Effector memory CD8-positive, alpha-beta T cell (primary cell): ENCODE measurements around the gene KLHDC10.
"Not testable (repeated sequence)": the region's sequence is repeated elsewhere in the genome, so short reads cannot be mapped to it uniquely, and the experiment has no call there.

ENCODE experiments used
- ATAC-seq: fragments of 150-1000 bp; cut with Tn5 transposase; replicated peaks from 2 replicates; pipeline ENCODE4 v1.10.0; 2021; ENCODE audit warnings: mild to moderate bottlenecking, moderate library complexity
- DNase-seq, 3 experiments: peaks; one replicate each; pipeline ENCODE4 v3.0.0; 2021
- H3K27ac Mint-ChIP-seq, 2 donors: one replicate each; pipeline ENCODE4 v1.8.0; 2022; ENCODE audit warnings: mild to moderate bottlenecking in 2 of 2, mixed read lengths in 2 of 2, moderate library complexity in 2 of 2
- H3K27me3 Mint-ChIP-seq, 2 donors: one replicate each; pipeline ENCODE4 v1.8.0; 2022; ENCODE audit warnings: mixed read lengths in 2 of 2
- H3K36me3 Mint-ChIP-seq: one replicate; pipeline ENCODE4 v1.8.0; 2022; ENCODE audit warnings: mild to moderate bottlenecking, moderate library complexity, mixed read lengths; ENCODE audit not compliant: insufficient read depth
- H3K4me1 Mint-ChIP-seq, 2 donors: one replicate each; pipeline ENCODE4 v1.8.0; 2022; ENCODE audit warnings: low read depth in 2 of 2, mixed read lengths in 2 of 2
- H3K4me3 Mint-ChIP-seq, 2 donors: one replicate each; pipeline ENCODE4 v1.8.0; 2022; ENCODE audit warnings: mild to moderate bottlenecking in 2 of 2, mixed read lengths in 2 of 2, moderate library complexity in 2 of 2
- H3K9me3 Mint-ChIP-seq, 2 donors: one replicate each; pipeline ENCODE4 v1.8.0; 2022; ENCODE audit warnings: mixed read lengths in 2 of 2

KLHDC10 gene

GRCh38 chr7:130182990-130183389 is 112.7 kb downstream of the KLHDC10 start:
- H3K27me3 Mint-ChIP-seq, result no peaks in the 10 kb centered on the region
- peaks cover 52% of the 10 kb centered on the region for H3K36me3 Mint-ChIP-seq
- H3K4me1 Mint-ChIP-seq, result peaks cover 8 to 15% of the 10 kb centered on the region in 2 donors
- DNase-seq, result no peak
- peak overlapping the region in 1 of 2 donors; percentile 41 for H3K27ac Mint-ChIP-seq
- H3K4me3 Mint-ChIP-seq, result no peak overlapping the region
- no peaks in the 10 kb centered on the region for H3K9me3 Mint-ChIP-seq
- no peak for ATAC-seq

- H3K27me3 Mint-ChIP-seq, H3K4me3 Mint-ChIP-seq, ATAC-seq, H3K9me3 Mint-ChIP-seq, DNase-seq, H3K27ac Mint-ChIP-seq: not testable (repeated sequence)
- H3K36me3 Mint-ChIP-seq, result peaks cover 59% of the 10 kb centered on the region
- H3K4me1 Mint-ChIP-seq, result peaks cover 8 to 16% of the 10 kb centered on the region in 2 donors
These were observed 114.0 kb downstream of the KLHDC10 start for GRCh38 chr7:130184349-130184748.
